ENCODE results near the gene CNOT3.
A peak's percentile ranks its signal among the peaks of the same experiment; 100 is the strongest.

CNOT3 gene

GRCh38 chr19:54159352-54160181, 22.0 kb downstream of the CNOT3 start, which contains the start of gene LENG1 (continued):
- TF ChIP-seq PRDM4 (tag by site-specific recombination; IDR thresholded peaks at IDR 0.05) (no peak), ZXDB (tag by site-specific recombination; IDR thresholded peaks at IDR 0.05) (peak; percentile 90), ZNF202 (tag by site-specific recombination; IDR thresholded peaks at IDR 0.05; ENCODE audit: borderline replicate concordance) (no peak), ZNF660 (tag by site-specific recombination; IDR thresholded peaks at IDR 0.05) (no peak), ZNF398 (tag by site-specific recombination; IDR thresholded peaks at IDR 0.05) (no peak), ZNF830 (tag by site-specific recombination; IDR thresholded peaks at IDR 0.05; ENCODE audit: low read depth) (no peak), KLF8 (tag by site-specific recombination; IDR thresholded peaks at IDR 0.05) (no peak), PRDM10 (tag by site-specific recombination; IDR thresholded peaks at IDR 0.05) (no peak), SP2 (tag by site-specific recombination; IDR thresholded peaks at IDR 0.05) (peak; percentile 98), ZNF366 (tag by site-specific recombination; conservative IDR thresholded peaks at IDR 0.05) (no peak), ZNF677 (tag by site-specific recombination; IDR thresholded peaks at IDR 0.05) (no peak), ZNF701 (tag by site-specific recombination; IDR thresholded peaks at IDR 0.05) (no peak), ZNF362 (tag by site-specific recombination; IDR thresholded peaks at IDR 0.05) (no peak), ZNF426 (tag by site-specific recombination; IDR thresholded peaks at IDR 0.05) (no peak), AEBP2 (tag by site-specific recombination; IDR thresholded peaks at IDR 0.05; ENCODE audit: borderline replicate concordance) (no peak), ZNF214 (tag by site-specific recombination; IDR thresholded peaks at IDR 0.05; ENCODE audit: borderline replicate concordance) (no peak), REPIN1 (tag by site-specific recombination; IDR thresholded peaks at IDR 0.05; ENCODE audit: low read depth) (no peak), ZNF157 (tag by site-specific recombination; IDR thresholded peaks at IDR 0.05) (no peak), ZNF211 (tag by site-specific recombination; IDR thresholded peaks at IDR 0.05; ENCODE audit: low read depth) (no peak), BCL11B (tag by site-specific recombination; IDR thresholded peaks at IDR 0.05; ENCODE audit: low read depth) (no peak), MYNN (tag by site-specific recombination; IDR thresholded peaks at IDR 0.05; ENCODE audit: borderline replicate concordance) (no peak), ZBTB44 (tag by site-specific recombination; IDR thresholded peaks at IDR 0.05) (no peak), GLI2 (tag by site-specific recombination; IDR thresholded peaks at IDR 0.05; ENCODE audit: borderline replicate concordance, low read depth) (no peak), ZNF510 (tag by site-specific recombination; IDR thresholded peaks at IDR 0.05; ENCODE audit: insufficient replicate concordance) (no peak), ZNF785 (tag by site-specific recombination; IDR thresholded peaks at IDR 0.05) (no peak), ZBTB20 (tag by site-specific recombination; IDR thresholded peaks at IDR 0.05) (no peak; the same call in 1 of the 2 replicates), ZNF514 (tag by site-specific recombination; IDR thresholded peaks at IDR 0.05) (no peak)
